NCI-H187 (cell line): ENCODE data around the gene NR3C1.
"Not testable (repeated sequence)": the region's sequence is repeated elsewhere in the genome, so short reads cannot be mapped to it uniquely, and the experiment has no call there.

Experiments used
- DNase-seq, 2 experiments: peaks; one replicate each; lab custom pipeline; 2025; lab: John Stamatoyannopoulos, UW

NR3C1 gene

GRCh38 chr5:143336485-143336884 lies 67.0 kb downstream of the NR3C1 start:
- DNase-seq: no peak

- no peak for DNase-seq
Measured at GRCh38 chr5:143334903-143335302, 68.6 kb downstream of the NR3C1 start.

DNA sequence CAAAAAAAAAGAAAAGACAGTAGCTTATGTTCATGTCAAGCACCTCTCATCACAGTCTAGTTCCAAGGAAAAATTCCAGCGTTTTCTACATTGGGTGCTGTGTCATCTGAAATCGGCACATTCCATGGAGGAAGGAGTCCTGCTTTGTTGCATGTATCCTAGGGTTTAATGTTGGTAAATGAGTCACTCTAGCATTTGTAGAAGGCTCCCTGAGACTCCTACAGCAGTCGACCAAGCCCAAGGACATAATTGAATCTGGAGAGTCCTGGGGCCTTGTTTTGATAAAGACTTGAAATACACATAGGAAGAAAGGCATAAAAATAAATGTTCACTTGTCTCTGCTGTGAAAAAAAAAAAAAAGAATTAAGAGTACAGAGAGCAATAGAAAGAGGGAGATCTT lies 69.1 kb downstream of the NR3C1 start:
- DNase-seq: not testable (repeated sequence)

- DNase-seq: no peak
Measured at GRCh38 chr5:143331956-143332355, 71.5 kb downstream of the NR3C1 start.

DNA sequence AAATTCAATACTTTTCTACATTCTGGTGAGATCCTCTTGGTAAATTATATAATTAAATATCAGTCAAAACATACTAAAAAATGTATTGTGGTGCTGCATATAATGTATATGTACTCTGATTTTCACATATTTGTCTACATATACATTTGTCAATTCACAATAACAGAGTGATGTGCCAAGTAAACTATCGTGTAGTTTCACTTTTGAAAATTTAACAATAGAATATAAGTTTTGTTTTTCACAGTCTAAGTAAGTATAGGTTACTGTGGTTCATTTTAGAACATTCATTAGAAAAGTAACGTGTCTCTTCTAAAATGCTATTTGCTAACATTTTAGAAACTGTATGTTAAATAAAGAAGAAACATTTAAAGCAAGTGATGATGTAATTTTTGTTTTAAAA lies 73.6 kb downstream of the NR3C1 start:
- no peak for DNase-seq

DNA sequence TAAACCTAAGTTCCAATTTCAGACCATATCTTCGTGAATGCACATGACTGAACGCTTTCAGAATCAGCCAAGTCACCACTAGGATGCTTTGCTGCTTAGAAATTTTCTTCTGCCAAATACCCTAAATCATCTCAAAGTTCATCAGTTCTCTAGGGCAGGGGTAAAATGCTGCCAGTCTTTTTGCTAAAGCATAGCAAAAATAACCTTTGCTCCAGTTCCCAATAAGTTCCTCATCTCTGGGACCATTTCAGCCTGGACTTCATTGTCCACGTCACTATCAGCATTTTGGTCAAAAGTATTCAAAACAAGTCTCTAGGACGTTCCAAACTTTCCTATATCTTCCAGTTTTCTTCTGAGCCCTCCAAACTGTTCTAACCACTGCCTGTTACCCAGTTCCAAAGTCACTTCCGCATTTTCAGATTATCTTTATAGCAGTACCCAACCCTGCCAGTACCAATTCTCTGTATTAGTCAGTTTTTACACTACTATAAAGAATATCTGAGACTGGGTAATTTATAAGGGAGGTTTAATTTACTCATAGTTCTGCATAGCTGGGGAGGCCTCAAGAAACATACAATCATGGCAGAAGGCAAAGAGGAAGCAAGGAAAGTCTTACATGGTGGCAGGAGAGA lies 74.8 kb downstream of the NR3C1 start:
- no peak for DNase-seq

DNA sequence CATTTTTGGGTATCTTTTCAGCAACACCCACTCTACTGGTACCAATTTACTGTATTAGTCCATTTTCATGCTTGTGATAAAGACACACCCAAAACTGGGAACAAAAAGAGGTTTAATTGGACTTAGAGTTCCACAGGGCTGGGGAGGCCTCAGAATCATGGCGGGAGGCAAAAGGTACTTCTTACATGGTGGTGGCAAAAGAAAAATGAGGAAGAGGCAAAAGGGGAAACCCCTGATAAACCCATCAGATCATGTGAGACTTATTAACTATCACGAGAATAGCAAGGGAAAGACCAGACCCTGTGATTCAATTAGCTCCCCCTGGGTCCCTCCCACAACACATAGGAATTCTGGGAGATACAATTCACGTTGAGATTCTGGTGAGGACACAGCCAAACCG lies 78.4 kb downstream of the NR3C1 start:
- not testable (repeated sequence) for DNase-seq

DNA sequence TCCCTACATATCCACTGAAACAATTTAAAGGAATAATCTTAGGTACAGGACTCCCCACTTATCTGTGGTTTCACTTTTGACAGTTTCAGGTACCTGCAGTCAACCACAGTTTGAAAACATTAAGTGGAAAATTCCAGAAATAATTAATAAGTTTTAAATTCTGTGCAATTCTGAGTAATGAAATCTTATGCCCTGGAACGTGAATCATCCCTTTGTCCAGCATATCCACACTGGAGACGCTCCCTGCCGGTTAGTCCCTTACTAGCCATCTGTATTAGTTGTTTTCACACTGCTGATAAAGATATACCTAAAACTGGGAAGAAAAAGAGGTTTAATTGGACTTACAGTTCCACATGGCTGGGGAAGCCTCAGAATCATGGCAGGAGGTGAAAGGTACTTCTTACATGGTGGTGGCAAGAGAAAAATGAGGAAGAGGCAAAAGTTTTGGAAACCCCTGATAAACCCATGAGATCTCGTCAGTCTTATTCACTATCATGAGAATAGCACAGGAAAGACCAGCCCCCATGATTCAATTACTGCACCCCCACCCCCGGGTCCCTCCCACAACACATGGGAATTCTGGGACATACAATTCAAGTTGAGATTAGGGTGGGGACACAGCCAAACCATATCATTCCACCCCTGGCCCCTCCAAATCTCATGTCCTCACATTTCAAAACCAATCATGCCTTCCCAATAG lies 80.4 kb downstream of the NR3C1 start:
- DNase-seq: not testable (repeated sequence)

DNA sequence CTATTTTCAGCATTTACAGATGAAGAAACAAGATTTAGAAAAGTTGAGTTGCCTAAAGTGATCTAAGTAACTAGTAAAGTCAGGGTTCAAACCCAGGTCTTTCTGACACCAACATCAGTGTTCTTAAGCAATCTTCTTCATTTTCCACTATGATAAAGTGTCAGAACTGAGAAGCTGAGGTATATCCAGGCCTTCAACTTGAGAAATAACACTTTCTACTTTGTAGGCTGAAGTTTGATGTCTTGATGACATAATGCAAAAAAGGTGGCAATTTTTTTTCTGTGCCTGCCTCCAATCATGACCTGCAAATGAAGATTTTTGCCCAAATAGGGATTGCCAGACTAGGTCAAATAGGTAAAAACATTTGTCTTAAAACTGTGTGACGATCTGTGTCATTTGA lies 81.3 kb downstream of the NR3C1 start:
- no peak for DNase-seq

GRCh38 chr5:143319437-143320227 lies 83.9 kb downstream of the NR3C1 start:
- DNase-seq: no peak

DNA sequence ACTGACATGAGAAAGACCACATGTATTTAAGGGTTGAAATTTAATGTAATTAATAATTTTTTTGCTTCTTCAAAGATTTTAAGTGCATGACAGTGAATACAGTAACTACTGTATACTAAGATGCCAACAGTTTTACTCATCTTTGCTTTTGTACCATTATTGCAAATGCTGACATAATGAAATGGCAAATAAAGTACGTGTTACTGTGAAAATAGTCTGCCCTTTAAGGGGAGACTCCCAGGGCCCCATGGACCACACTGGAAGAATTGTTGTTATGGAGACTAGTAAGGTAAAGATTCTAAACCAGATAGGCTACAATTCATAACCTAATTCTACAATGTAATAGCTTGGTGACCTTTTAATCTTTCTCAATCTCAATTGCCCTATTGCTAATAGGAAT lies 84.7 kb downstream of the NR3C1 start:
- no peak for DNase-seq

- no peak for DNase-seq
Measured at GRCh38 chr5:143318270-143318669, 85.2 kb downstream of the NR3C1 start.

DNA sequence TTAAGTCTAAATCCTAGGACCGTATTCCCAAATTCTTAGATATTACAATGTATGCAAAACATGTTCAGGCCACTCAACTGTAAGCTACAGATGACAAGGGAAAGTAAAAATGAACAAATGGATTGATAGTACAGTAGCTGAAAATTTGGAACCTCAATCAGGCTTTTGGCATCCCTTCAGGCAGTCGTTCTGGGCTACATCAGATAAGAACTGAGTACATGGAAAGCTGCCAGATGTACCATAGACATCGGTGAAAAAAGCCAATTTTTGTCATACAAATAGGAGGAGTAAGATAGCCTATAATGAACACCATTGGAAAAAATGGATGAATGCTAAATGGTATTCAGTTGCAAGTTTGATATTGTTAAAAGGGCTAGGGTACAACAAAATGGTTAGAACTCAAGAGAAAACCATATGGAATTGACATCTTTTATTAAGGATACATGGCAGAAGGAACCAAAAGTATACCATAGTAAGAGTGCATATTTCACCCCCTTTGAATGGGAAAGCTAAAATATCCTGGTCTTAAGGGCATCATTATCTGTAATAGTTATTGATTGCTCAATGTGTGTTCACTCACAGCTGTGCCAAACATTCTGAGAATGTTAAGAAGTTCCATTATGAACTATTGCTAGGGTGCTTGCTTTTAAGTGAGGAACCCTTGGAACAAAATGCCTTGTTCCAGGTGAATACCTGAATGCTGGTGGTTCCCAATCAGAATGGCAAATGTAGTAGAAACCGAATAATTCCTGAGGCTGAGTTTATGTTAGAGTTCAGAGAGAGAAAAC lies 86.4 kb downstream of the NR3C1 start:
- no peak for DNase-seq

DNA sequence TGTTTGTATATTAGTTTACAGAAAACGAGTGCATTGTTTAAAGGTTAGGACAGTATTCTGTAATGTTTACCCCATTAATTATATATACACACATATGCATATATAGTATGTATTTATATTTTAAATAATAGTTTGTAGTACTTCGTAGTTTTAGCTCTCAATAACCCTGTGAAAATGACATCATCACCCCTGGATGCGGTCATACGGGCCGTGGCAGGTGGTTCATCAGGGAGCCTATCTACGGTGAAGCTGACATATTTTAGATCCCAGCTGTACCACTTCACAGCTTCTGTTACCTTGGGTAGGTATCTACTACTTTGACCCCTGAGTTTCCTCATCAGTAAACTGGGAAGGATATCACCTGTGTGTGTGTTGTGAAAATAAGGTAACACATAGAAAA lies 87.1 kb downstream of the NR3C1 start:
- DNase-seq: no peak

- no peak for DNase-seq
Measured at GRCh38 chr5:143315929-143316328, 87.6 kb downstream of the NR3C1 start.

DNA sequence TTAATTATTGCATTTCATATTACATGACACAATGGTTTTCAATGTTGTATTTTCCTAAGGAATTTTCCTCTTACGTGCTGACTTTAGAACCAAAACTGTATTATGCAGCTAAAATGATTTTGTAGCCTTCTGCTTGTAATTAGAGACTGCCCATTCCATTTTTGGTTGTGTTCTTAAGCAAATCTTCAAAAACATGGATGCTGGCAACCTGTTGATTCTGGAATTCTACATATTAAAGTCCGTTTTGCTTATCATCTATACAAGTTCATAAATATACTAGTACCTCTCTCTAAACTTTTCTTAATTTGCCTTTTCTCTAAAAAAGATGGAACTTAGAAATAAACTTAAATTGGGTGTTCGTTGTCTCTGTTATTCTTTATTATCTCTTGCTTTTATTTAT lies 88.3 kb downstream of the NR3C1 start:
- no peak for DNase-seq

- no peak for DNase-seq
Measured at GRCh38 chr5:143314659-143315058, 88.8 kb downstream of the NR3C1 start.

DNA sequence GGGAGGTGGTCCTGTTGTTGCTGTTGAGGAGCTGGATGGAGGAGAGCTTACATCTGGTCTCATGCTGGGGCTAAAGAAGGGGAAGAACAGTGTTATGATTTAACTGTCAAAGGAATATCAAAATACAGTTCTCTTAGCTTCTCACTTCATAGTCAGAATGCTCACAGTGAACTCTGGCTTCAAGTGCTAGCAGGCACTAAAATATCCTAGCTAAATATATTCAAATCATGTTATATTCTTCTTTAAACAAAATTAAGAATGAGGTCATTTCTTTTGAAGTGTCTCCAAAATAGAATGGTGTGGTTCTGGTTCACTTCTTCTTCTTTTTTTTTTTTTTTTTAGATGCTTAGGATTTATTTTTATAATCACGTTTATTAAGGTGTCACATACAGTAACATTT lies 89.4 kb downstream of the NR3C1 start:
- DNase-seq: no peak

- DNase-seq: no peak
Measured at GRCh38 chr5:143313298-143313852, 90.1 kb downstream of the NR3C1 start.

- DNase-seq: no peak
Measured at GRCh38 chr5:143312822-143313221, 90.7 kb downstream of the NR3C1 start.

DNA sequence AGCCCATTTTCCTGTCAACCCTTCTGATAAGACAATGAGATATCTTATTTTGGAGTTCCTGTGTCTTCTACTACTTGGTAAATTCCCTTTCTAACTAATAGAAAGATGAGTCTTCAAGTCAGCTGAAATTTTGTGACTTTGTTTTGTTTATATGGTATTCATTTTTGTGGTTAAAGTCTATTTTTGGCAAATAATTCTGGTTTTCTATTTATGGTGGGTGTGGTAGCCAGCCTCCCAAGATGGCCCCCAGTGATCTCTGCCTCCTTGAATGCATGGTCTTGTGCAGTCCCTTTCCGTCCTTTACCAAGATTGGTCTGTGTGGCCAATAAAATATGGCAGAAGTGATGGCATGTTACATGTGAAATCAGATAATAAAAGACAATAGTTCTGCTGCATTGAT lies 91.5 kb downstream of the NR3C1 start:
- no peak for DNase-seq

GRCh38 chr5:143311428-143311827 lies 92.1 kb downstream of the NR3C1 start:
- no peak for DNase-seq
